Tibial nerve (tissue), 4 donors: ENCODE results near the gene PRSS50.

Experiments used
- EP300 ChIP-seq, 2 donors: sonication (generic); formaldehyde crosslinking; IDR thresholded peaks; one replicate each; pipeline ENCODE4 v1.6.1; 2017; ENCODE audit warnings: antibody characterized with exemption in 2 of 2, mild to moderate bottlenecking in 1 of 2
- TF ChIP-seq, protein P1 (sequence below), 5 experiments: fragments of 200-600 bp in 3 of 5; fragments of 450-650 bp in 2 of 5; sonication (generic) in 3 of 5; IDR thresholded peaks; one replicate each; pipeline ENCODE4 v1.5.1; 2016 to 2019; ENCODE audit warnings: antibody characterized with exemption in 5 of 5, mild to moderate bottlenecking in 3 of 5, moderate library complexity in 2 of 5

DNA sequence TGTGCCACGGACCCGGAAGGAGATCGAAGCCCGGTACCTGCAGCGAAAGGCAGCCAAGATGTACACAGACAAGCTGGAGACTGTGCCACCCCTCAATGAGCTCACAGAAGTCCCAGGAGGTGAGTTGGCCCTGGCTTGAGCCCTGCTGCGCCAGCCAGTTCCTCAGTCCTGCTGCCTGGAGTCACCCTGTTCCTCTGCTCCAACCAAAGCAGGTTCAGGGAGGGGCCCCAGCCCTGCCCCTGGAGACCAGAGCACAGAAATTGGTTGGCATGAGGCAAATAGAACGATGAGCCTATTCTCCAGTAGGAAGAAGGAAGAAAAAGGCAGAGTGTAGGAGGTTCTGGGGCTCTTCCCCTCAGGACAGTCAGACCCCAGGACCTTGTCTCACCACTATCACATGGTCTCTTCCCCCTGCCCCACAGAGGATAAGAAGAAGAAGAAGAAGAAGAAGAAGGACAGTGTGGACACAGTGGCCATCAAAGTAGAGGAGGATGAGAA lies 8.5 kb downstream of the PRSS50 start:
- TF ChIP-seq, protein P1, sequence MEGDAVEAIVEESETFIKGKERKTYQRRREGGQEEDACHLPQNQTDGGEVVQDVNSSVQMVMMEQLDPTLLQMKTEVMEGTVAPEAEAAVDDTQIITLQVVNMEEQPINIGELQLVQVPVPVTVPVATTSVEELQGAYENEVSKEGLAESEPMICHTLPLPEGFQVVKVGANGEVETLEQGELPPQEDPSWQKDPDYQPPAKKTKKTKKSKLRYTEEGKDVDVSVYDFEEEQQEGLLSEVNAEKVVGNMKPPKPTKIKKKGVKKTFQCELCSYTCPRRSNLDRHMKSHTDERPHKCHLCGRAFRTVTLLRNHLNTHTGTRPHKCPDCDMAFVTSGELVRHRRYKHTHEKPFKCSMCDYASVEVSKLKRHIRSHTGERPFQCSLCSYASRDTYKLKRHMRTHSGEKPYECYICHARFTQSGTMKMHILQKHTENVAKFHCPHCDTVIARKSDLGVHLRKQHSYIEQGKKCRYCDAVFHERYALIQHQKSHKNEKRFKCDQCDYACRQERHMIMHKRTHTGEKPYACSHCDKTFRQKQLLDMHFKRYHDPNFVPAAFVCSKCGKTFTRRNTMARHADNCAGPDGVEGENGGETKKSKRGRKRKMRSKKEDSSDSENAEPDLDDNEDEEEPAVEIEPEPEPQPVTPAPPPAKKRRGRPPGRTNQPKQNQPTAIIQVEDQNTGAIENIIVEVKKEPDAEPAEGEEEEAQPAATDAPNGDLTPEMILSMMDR (IDR thresholded peaks at IDR 0.05): no peak
- no peak for TF ChIP-seq EP300 (IDR thresholded peaks at IDR 0.05)
